Ectodermal cell (in vitro differentiated cells): ENCODE measurements around the gene DPH5.
"Not testable (repeated sequence)": the region's sequence is repeated elsewhere in the genome, so short reads cannot be mapped to it uniquely, and the experiment has no call there.

Experiments used
- H3K27ac ChIP-seq: 2 replicates; pipeline ENCODE4 v1.7.0; 2013; ENCODE audit warnings: mild to moderate bottlenecking, low read depth, low read length; ENCODE audit not compliant: insufficient read depth, poor library complexity, severe bottlenecking
- H3K27me3 ChIP-seq: 2 replicates; pipeline ENCODE4 v1.7.0; 2013; ENCODE audit warnings: mild to moderate bottlenecking, low read length; ENCODE audit not compliant: insufficient read depth, control insufficient read depth, poor library complexity, severe bottlenecking
- H3K36me3 ChIP-seq: one replicate; pipeline ENCODE4 v1.7.0; 2013; ENCODE audit warnings: low read length; ENCODE audit not compliant: control insufficient read depth, insufficient read depth
- H3K4me1 ChIP-seq: one replicate; pipeline ENCODE4 v1.7.0; 2013; ENCODE audit warnings: low read length; ENCODE audit not compliant: control insufficient read depth, insufficient read depth
- H3K4me3 ChIP-seq: 2 replicates; pipeline ENCODE4 v1.7.0; 2013; ENCODE audit warnings: low read depth, low read length, control low read depth; ENCODE audit not compliant: insufficient read depth
- H3K9me3 ChIP-seq: 2 replicates; pipeline ENCODE4 v1.7.0; 2013; ENCODE audit warnings: mild to moderate bottlenecking, low read length, moderate library complexity; ENCODE audit not compliant: control insufficient read depth
- WGBS, 2 experiments: methylation state at CpG; one replicate each; pipeline ENCODE4 v1.1.7; 2013; ENCODE audit warnings: missing lambda C conversion rate in 2 of 2; 5-methylcytosine and 5-hydroxymethylcytosine counted together

The DPH5 gene

GRCh38 chr1:100948721-100949405 lies 76.7 kb downstream of the DPH5 start:
- not testable (repeated sequence) for H3K27ac ChIP-seq, H3K4me1 ChIP-seq, H3K9me3 ChIP-seq, H3K36me3 ChIP-seq, H3K27me3 ChIP-seq, H3K4me3 ChIP-seq
- 93 to 96% methylated on average over 7 of the region's 7 CpGs for WGBS, 2 experiments

- H3K9me3 ChIP-seq, H3K36me3 ChIP-seq, H3K27ac ChIP-seq, H3K4me1 ChIP-seq, H3K27me3 ChIP-seq, H3K4me3 ChIP-seq: not testable (repeated sequence)
- 85 to 89% methylated on average over 3 of the region's 3 CpGs for WGBS, 2 experiments
Measured at GRCh38 chr1:100947816-100948215, 77.8 kb downstream of the DPH5 start.

GRCh38 chr1:100946064-100946463 lies 79.5 kb downstream of the DPH5 start:
- H3K4me3 ChIP-seq, H3K4me1 ChIP-seq, H3K9me3 ChIP-seq, H3K27me3 ChIP-seq, H3K27ac ChIP-seq, H3K36me3 ChIP-seq: not testable (repeated sequence)
- 80 to 90% methylated on average over 2 to 3 of the region's 3 CpGs for WGBS, 2 experiments

- WGBS, 2 experiments = 80 to 95% methylated on average over 1 of the region's 1 CpG
- Histone ChIP-seq H3K36me3 (no peaks in the 10 kb centered on the region), H3K4me3 (no peak overlapping the region), H3K27ac (no peak overlapping the region), H3K4me1 (no peaks in the 10 kb centered on the region), H3K9me3 (no peaks in the 10 kb centered on the region), H3K27me3 (no peaks in the 10 kb centered on the region)
Measured at GRCh38 chr1:100943533-100943932, 82.1 kb downstream of the DPH5 start.

- WGBS, 2 experiments = 94% methylated on average over 2 of the region's 2 CpGs
- H3K27me3 ChIP-seq = no peaks in the 10 kb centered on the region
- no peaks in the 10 kb centered on the region for H3K9me3 ChIP-seq
- H3K4me3 ChIP-seq = no peak overlapping the region
- no peak overlapping the region for H3K27ac ChIP-seq
- H3K36me3 ChIP-seq = peaks cover 5% of the 10 kb centered on the region
- H3K4me1 ChIP-seq = no peaks in the 10 kb centered on the region
Measured at GRCh38 chr1:100942304-100943046, 83.1 kb downstream of the DPH5 start.

GRCh38 chr1:100941580-100942216 lies 83.9 kb downstream of the DPH5 start:
- Histone ChIP-seq H3K27ac (no peak overlapping the region), H3K9me3 (no peaks in the 10 kb centered on the region), H3K36me3 (peaks cover 5% of the 10 kb centered on the region), H3K4me1 (no peaks in the 10 kb centered on the region), H3K4me3 (no peak overlapping the region), H3K27me3 (no peaks in the 10 kb centered on the region)
- 91 to 93% methylated on average over 8 to 9 of the region's 9 CpGs for WGBS, 2 experiments

GRCh38 chr1:100941098-100941527 lies 84.5 kb downstream of the DPH5 start:
- Histone ChIP-seq H3K27ac (no peak overlapping the region), H3K9me3 (no peaks in the 10 kb centered on the region), H3K27me3 (no peaks in the 10 kb centered on the region), H3K4me3 (no peak overlapping the region), H3K4me1 (no peaks in the 10 kb centered on the region), H3K36me3 (peaks cover 5% of the 10 kb centered on the region)
- WGBS, 2 experiments = 94% methylated on average over 1 of the region's 1 CpG
